Esophagus squamous epithelium (tissue), 4 donors: ENCODE data around the gene EEF1A2.

Source experiments
- CTCF ChIP-seq, 6 experiments: fragments of 450-650 bp in 4 of 6; fragments of 200-600 bp in 2 of 6; sonication (generic) in 2 of 6; IDR thresholded peaks; one replicate each; pipeline ENCODE4 v1.5.1; 2016 to 2019; ENCODE audit warnings: antibody characterized with exemption in 6 of 6, mild to moderate bottlenecking in 4 of 6, moderate library complexity in 4 of 6
- POLR2A ChIP-seq, 4 donors: fragments of 450-650 bp; IDR thresholded peaks; one replicate each; pipeline ENCODE4 v1.6.1; 2017; ENCODE audit warnings: antibody characterized with exemption in 4 of 4, mild to moderate bottlenecking in 4 of 4, moderate library complexity in 3 of 4

GRCh38 chr20:63527184-63527583 lies 28.3 kb upstream of the EEF1A2 start:
- TF ChIP-seq CTCF (IDR thresholded peaks at IDR 0.05) (no peak), POLR2A (IDR thresholded peaks at IDR 0.05) (no peak)
